ENCODE results near the gene RTP1. TPM values are rescaled to one million over a fixed set of nuclear protein-coding genes. Genes with fewer than 3 reads are reported as not detected.

Gene RTP1
- total RNA-seq, 1 donor from 2014 or later = not detected

GRCh38 chr3:187230011-187230410, 32.7 kb downstream of the RTP1 start:
- Histone ChIP-seq H4K20me1 (ENCODE audit: low read depth) (no peaks in the 10 kb centered on the region), H3K27me3 (no peaks in the 10 kb centered on the region), H2AFZ (replicated peaks) (no peak overlapping the region), H3K9me3 (ENCODE audit: low read depth) (no peaks in the 10 kb centered on the region), H3F3A (ENCODE audit: low read depth) (no peaks in the 10 kb centered on the region), H3K36me3 (no peaks in the 10 kb centered on the region), H3K4me1 (no peaks in the 10 kb centered on the region), H3K4me2 (no peak overlapping the region), H3K79me2 (ENCODE audit: low read depth) (no peaks in the 10 kb centered on the region), H3K27ac (no peak overlapping the region), H3K9ac (no peak overlapping the region), H3K4me3 (no peak overlapping the region)
- DNase-seq (ENCODE audit: low spot score) = no peak
- H3K27me3 Mint-ChIP-seq (ENCODE audit: insufficient read depth, low read depth) = peaks cover 8% of the 10 kb centered on the region
- no peaks in the 10 kb centered on the region for H3K4me1 Mint-ChIP-seq
- no peak overlapping the region for H3K27ac Mint-ChIP-seq
- no peaks in the 10 kb centered on the region for H3K9me3 Mint-ChIP-seq
- no peaks in the 10 kb centered on the region for H3K36me3 Mint-ChIP-seq
- H3K4me3 Mint-ChIP-seq = no peak overlapping the region
- TF ChIP-seq EZH2 (IDR thresholded peaks at IDR 0.05) = no peak
- no peak for TF ChIP-seq EZH2phosphoT487 (IDR thresholded peaks at IDR 0.05)
- TF ChIP-seq, protein P1, sequence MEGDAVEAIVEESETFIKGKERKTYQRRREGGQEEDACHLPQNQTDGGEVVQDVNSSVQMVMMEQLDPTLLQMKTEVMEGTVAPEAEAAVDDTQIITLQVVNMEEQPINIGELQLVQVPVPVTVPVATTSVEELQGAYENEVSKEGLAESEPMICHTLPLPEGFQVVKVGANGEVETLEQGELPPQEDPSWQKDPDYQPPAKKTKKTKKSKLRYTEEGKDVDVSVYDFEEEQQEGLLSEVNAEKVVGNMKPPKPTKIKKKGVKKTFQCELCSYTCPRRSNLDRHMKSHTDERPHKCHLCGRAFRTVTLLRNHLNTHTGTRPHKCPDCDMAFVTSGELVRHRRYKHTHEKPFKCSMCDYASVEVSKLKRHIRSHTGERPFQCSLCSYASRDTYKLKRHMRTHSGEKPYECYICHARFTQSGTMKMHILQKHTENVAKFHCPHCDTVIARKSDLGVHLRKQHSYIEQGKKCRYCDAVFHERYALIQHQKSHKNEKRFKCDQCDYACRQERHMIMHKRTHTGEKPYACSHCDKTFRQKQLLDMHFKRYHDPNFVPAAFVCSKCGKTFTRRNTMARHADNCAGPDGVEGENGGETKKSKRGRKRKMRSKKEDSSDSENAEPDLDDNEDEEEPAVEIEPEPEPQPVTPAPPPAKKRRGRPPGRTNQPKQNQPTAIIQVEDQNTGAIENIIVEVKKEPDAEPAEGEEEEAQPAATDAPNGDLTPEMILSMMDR (IDR thresholded peaks at IDR 0.05) = no peak

GRCh38 chr3:187236962-187237361, 39.7 kb downstream of the RTP1 start:
- Histone ChIP-seq H3K27ac (no peak overlapping the region), H3K36me3 (no peaks in the 10 kb centered on the region), H3K4me2 (no peak overlapping the region), H3K9me3 (ENCODE audit: low read depth) (no peaks in the 10 kb centered on the region), H4K20me1 (ENCODE audit: low read depth) (no peaks in the 10 kb centered on the region), H3K4me1 (no peaks in the 10 kb centered on the region), H3K27me3 (no peaks in the 10 kb centered on the region), H3K79me2 (ENCODE audit: low read depth) (no peaks in the 10 kb centered on the region), H3K9ac (no peak overlapping the region), H2AFZ (replicated peaks) (no peak overlapping the region), H3K4me3 (no peak overlapping the region), H3F3A (ENCODE audit: low read depth) (no peaks in the 10 kb centered on the region)
- H3K9me3 Mint-ChIP-seq = no peaks in the 10 kb centered on the region
- DNase-seq (ENCODE audit: low spot score) = no peak
- H3K4me3 Mint-ChIP-seq = no peak overlapping the region
- no peak overlapping the region for H3K27ac Mint-ChIP-seq
- H3K4me1 Mint-ChIP-seq = no peaks in the 10 kb centered on the region
- TF ChIP-seq EZH2phosphoT487 (IDR thresholded peaks at IDR 0.05) (no peak), EZH2 (IDR thresholded peaks at IDR 0.05) (no peak)
- TF ChIP-seq, protein P1 (IDR thresholded peaks at IDR 0.05) = no peak
- no peaks in the 10 kb centered on the region for H3K36me3 Mint-ChIP-seq
- no peaks in the 10 kb centered on the region for H3K27me3 Mint-ChIP-seq (ENCODE audit: insufficient read depth, low read depth)

DNA sequence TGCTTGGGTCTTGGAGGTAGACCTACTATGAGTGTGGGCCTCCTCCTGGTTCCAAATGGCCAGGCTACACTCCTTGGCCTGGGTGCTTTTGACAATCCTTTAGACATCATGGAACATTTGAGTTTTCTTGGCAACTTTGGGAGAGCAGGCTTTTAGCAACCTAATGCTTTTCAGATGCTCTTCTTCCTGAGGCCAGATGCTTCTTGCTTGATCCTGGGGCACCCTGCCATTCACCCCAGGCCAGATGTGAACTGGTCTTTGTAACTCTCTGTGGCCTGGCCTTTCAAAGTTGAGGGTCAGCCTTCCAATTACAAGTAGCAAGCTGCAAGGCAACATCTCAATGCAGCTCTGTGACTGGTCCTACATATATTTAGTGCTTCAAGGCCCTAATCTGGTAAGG, 40.5 kb downstream of the RTP1 start:
- Mint-ChIP-seq H3K27me3 (ENCODE audit: insufficient read depth, low read depth) (no peaks in the 10 kb centered on the region), H3K4me3 (no peak overlapping the region), H3K36me3 (no peaks in the 10 kb centered on the region), H3K27ac (no peak overlapping the region), H3K9me3 (no peaks in the 10 kb centered on the region), H3K4me1 (no peaks in the 10 kb centered on the region)
- Histone ChIP-seq H4K20me1 (ENCODE audit: low read depth) (no peaks in the 10 kb centered on the region), H3K27me3 (no peaks in the 10 kb centered on the region), H3K4me3 (no peak overlapping the region), H2AFZ (replicated peaks) (no peak overlapping the region), H3K4me1 (no peaks in the 10 kb centered on the region), H3F3A (ENCODE audit: low read depth) (no peaks in the 10 kb centered on the region), H3K4me2 (no peak overlapping the region), H3K36me3 (no peaks in the 10 kb centered on the region), H3K9ac (no peak overlapping the region), H3K9me3 (ENCODE audit: low read depth) (no peaks in the 10 kb centered on the region), H3K27ac (no peak overlapping the region), H3K79me2 (ENCODE audit: low read depth) (no peaks in the 10 kb centered on the region)
- DNase-seq (ENCODE audit: low spot score) = no peak
- TF ChIP-seq EZH2 (IDR thresholded peaks at IDR 0.05) (no peak), EZH2phosphoT487 (IDR thresholded peaks at IDR 0.05) (no peak)
- TF ChIP-seq, protein P1 (IDR thresholded peaks at IDR 0.05) = no peak
